Lower leg skin (tissue), 3 donors: ENCODE measurements around the gene ZNF134.

Source experiments
- POLR2A ChIP-seq, 2 donors: fragments of 450-650 bp; IDR thresholded peaks; one replicate each; pipeline ENCODE4 v1.6.1; 2016 to 2017; ENCODE audit warnings: antibody characterized with exemption in 2 of 2, mild to moderate bottlenecking in 1 of 2, moderate library complexity in 1 of 2
- TF ChIP-seq, protein P1 (sequence below), 3 donors: fragments of 450-650 bp; IDR thresholded peaks; one replicate each; pipeline ENCODE4 v1.5.1; 2016; ENCODE audit warnings: antibody characterized with exemption in 3 of 3, mild to moderate bottlenecking in 3 of 3, moderate library complexity in 2 of 3

DNA sequence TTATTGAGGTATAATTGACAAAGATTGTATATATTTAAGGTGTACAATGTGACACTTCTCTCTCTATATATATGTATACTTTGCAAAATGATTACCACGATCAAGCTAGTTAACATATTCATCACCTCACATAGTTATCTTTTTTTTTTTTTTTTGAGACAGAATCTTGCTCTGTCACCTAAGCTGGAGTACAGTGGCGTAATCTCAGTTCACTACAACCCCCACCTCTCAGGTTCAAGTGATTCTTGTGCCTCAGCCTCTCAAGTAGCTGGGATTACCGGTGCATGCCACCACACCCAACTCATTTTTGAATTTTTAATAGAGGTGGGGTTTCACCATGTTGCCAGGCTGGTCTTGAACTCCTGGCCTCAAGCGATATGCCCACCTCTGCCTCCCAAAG lies 58.4 kb downstream of the ZNF134 start:
- TF ChIP-seq POLR2A (IDR thresholded peaks at IDR 0.05), result no peak
- TF ChIP-seq, protein P1, sequence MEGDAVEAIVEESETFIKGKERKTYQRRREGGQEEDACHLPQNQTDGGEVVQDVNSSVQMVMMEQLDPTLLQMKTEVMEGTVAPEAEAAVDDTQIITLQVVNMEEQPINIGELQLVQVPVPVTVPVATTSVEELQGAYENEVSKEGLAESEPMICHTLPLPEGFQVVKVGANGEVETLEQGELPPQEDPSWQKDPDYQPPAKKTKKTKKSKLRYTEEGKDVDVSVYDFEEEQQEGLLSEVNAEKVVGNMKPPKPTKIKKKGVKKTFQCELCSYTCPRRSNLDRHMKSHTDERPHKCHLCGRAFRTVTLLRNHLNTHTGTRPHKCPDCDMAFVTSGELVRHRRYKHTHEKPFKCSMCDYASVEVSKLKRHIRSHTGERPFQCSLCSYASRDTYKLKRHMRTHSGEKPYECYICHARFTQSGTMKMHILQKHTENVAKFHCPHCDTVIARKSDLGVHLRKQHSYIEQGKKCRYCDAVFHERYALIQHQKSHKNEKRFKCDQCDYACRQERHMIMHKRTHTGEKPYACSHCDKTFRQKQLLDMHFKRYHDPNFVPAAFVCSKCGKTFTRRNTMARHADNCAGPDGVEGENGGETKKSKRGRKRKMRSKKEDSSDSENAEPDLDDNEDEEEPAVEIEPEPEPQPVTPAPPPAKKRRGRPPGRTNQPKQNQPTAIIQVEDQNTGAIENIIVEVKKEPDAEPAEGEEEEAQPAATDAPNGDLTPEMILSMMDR (IDR thresholded peaks at IDR 0.05), result no peak
